HG02981 (cell line): ENCODE data around the gene KITLG.
"Not testable (repeated sequence)": the region's sequence is repeated elsewhere in the genome, so short reads cannot be mapped to it uniquely, and the experiment has no call there.

Experiments
- ATAC-seq: cut with Tn5 transposase; IDR thresholded peaks from one replicate; pipeline ENCODE4 v1.9.1; 2021; ENCODE audit warnings: mild to moderate bottlenecking, moderate library complexity; ENCODE audit not compliant: unreplicated experiment

Gene KITLG

GRCh38 chr12:88496891-88497371 is 83.3 kb downstream of the KITLG start:
- no peak for ATAC-seq

- no peak for ATAC-seq
Observed at GRCh38 chr12:88496429-88496828, 83.8 kb downstream of the KITLG start.

- no peak for ATAC-seq
Observed at GRCh38 chr12:88495031-88495430, 85.2 kb downstream of the KITLG start.

GRCh38 chr12:88494520-88494919 is 85.8 kb downstream of the KITLG start:
- ATAC-seq: no peak

- no peak for ATAC-seq
Observed at GRCh38 chr12:88493636-88494035, 86.6 kb downstream of the KITLG start.

GRCh38 chr12:88490425-88490824 is 89.8 kb downstream of the KITLG start:
- ATAC-seq: no peak

GRCh38 chr12:88472775-88473174 is 107.5 kb downstream of the KITLG start:
- no peak for ATAC-seq

- ATAC-seq: no peak
Observed at GRCh38 chr12:88472248-88472647, 108.0 kb downstream of the KITLG start.

- ATAC-seq: no peak
Observed at GRCh38 chr12:88471331-88472045, 108.8 kb downstream of the KITLG start.

GRCh38 chr12:88469154-88469553 is 111.1 kb downstream of the KITLG start:
- no peak for ATAC-seq

- no peak for ATAC-seq
Observed at GRCh38 chr12:88468581-88468980, 111.7 kb downstream of the KITLG start.

- not testable (repeated sequence) for ATAC-seq
Observed at GRCh38 chr12:88466708-88467107, 113.6 kb downstream of the KITLG start.

- ATAC-seq: no peak
Observed at GRCh38 chr12:88458327-88458726, 121.9 kb downstream of the KITLG start.

GRCh38 chr12:88453323-88453722 is 126.9 kb downstream of the KITLG start:
- no peak for ATAC-seq

- ATAC-seq: no peak
Observed at GRCh38 chr12:88451205-88451604, 129.1 kb downstream of the KITLG start.

GRCh38 chr12:88450136-88450535 is 130.1 kb downstream of the KITLG start:
- ATAC-seq: no peak

GRCh38 chr12:88448337-88448915 is 131.8 kb downstream of the KITLG start:
- no peak for ATAC-seq

GRCh38 chr12:88445705-88446394 is 134.4 kb downstream of the KITLG start:
- no peak for ATAC-seq

- ATAC-seq: no peak
Observed at GRCh38 chr12:88444481-88444880, 135.8 kb downstream of the KITLG start.
